ENCODE measurements around the gene NAP1L1.

Gene NAP1L1

GRCh38 chr12:76013603-76014002, 70.9 kb downstream of the NAP1L1 start:
- H3K36me3 ChIP-seq (ENCODE audit: insufficient read depth, low read depth, low read length), result no peaks in the 10 kb centered on the region
- peaks cover 18% of the 10 kb centered on the region for H3K4me1 ChIP-seq (ENCODE audit: insufficient read depth, low read length)
- no peaks in the 10 kb centered on the region for H3K27me3 ChIP-seq (ENCODE audit: insufficient read depth, low read length)
- H3K4me3 ChIP-seq (ENCODE audit: low read length), result no peak overlapping the region
- H3K9me3 ChIP-seq (ENCODE audit: insufficient read depth, low read depth, low read length), result no peaks in the 10 kb centered on the region
- no peak overlapping the region for H3K9ac ChIP-seq (ENCODE audit: low read depth, low read length)
- no peak overlapping the region for H3K27ac ChIP-seq (ENCODE audit: low read length)

GRCh38 chr12:76012644-76013043, 71.8 kb downstream of the NAP1L1 start:
- H3K4me3 ChIP-seq (ENCODE audit: low read length), result no peak overlapping the region
- no peaks in the 10 kb centered on the region for H3K27me3 ChIP-seq (ENCODE audit: insufficient read depth, low read length)
- no peak overlapping the region for H3K9ac ChIP-seq (ENCODE audit: low read depth, low read length)
- H3K36me3 ChIP-seq (ENCODE audit: insufficient read depth, low read depth, low read length), result no peaks in the 10 kb centered on the region
- H3K9me3 ChIP-seq (ENCODE audit: insufficient read depth, low read depth, low read length), result no peaks in the 10 kb centered on the region
- H3K4me1 ChIP-seq (ENCODE audit: insufficient read depth, low read length), result peaks cover 14% of the 10 kb centered on the region
- no peak overlapping the region for H3K27ac ChIP-seq (ENCODE audit: low read length)

GRCh38 chr12:76010732-76011458, 73.6 kb downstream of the NAP1L1 start:
- H3K4me3 ChIP-seq (ENCODE audit: low read length), result no peak overlapping the region
- H3K27ac ChIP-seq (ENCODE audit: low read length), result no peak overlapping the region
- H3K36me3 ChIP-seq (ENCODE audit: insufficient read depth, low read depth, low read length), result no peaks in the 10 kb centered on the region
- no peak overlapping the region for H3K9ac ChIP-seq (ENCODE audit: low read depth, low read length)
- peaks cover 19% of the 10 kb centered on the region for H3K4me1 ChIP-seq (ENCODE audit: insufficient read depth, low read length)
- no peaks in the 10 kb centered on the region for H3K9me3 ChIP-seq (ENCODE audit: insufficient read depth, low read depth, low read length)
- H3K27me3 ChIP-seq (ENCODE audit: insufficient read depth, low read length), result no peaks in the 10 kb centered on the region

- Histone ChIP-seq H3K27ac (ENCODE audit: low read length) (no peak overlapping the region), H3K9me3 (ENCODE audit: insufficient read depth, low read depth, low read length) (peaks cover 8% of the 10 kb centered on the region; the same call in 1 of the 2 replicates), H3K27me3 (ENCODE audit: insufficient read depth, low read length) (no peaks in the 10 kb centered on the region), H3K4me1 (ENCODE audit: insufficient read depth, low read length) (peaks cover 19% of the 10 kb centered on the region), H3K4me3 (ENCODE audit: low read length) (no peak overlapping the region), H3K36me3 (ENCODE audit: insufficient read depth, low read depth, low read length) (no peaks in the 10 kb centered on the region), H3K9ac (ENCODE audit: low read depth, low read length) (no peak overlapping the region)
Measured at GRCh38 chr12:76008428-76008827, 76.1 kb downstream of the NAP1L1 start.

- Histone ChIP-seq H3K9ac (ENCODE audit: low read depth, low read length) (no peak overlapping the region), H3K27ac (ENCODE audit: low read length) (no peak overlapping the region)
Measured at GRCh38 chr12:76007640-76008039, 76.8 kb downstream of the NAP1L1 start.

GRCh38 chr12:76006028-76006925, 78.2 kb downstream of the NAP1L1 start:
- H3K27ac ChIP-seq (ENCODE audit: low read length), result no peak overlapping the region
- H3K36me3 ChIP-seq (ENCODE audit: insufficient read depth, low read depth, low read length), result no peaks in the 10 kb centered on the region
- H3K4me3 ChIP-seq (ENCODE audit: low read length), result no peak overlapping the region
- no peaks in the 10 kb centered on the region for H3K27me3 ChIP-seq (ENCODE audit: insufficient read depth, low read length)
- H3K9me3 ChIP-seq (ENCODE audit: insufficient read depth, low read depth, low read length), result peaks cover 8% of the 10 kb centered on the region; the same call in 1 of the 2 replicates
- no peak overlapping the region for H3K9ac ChIP-seq (ENCODE audit: low read depth, low read length)
- peaks cover 19% of the 10 kb centered on the region for H3K4me1 ChIP-seq (ENCODE audit: insufficient read depth, low read length)

More at GRCh38 chr12:76007640-76008039, 76.8 kb downstream of the NAP1L1 start:
- Histone ChIP-seq H3K9me3 (ENCODE audit: insufficient read depth, low read depth, low read length) (peaks cover 8% of the 10 kb centered on the region; the same call in 1 of the 2 replicates), H3K4me3 (ENCODE audit: low read length) (no peak overlapping the region), H3K27me3 (ENCODE audit: insufficient read depth, low read length) (no peaks in the 10 kb centered on the region), H3K4me1 (ENCODE audit: insufficient read depth, low read length) (peaks cover 19% of the 10 kb centered on the region), H3K36me3 (ENCODE audit: insufficient read depth, low read depth, low read length) (no peaks in the 10 kb centered on the region)

GRCh38 chr12:76003355-76003638, 81.2 kb downstream of the NAP1L1 start:
- 0 out of 2 replicates have a peak overlapping the region, but pooled peaks have one; percentile 42 for H3K9ac ChIP-seq (ENCODE audit: low read depth, low read length)
- peaks cover 5% of the 10 kb centered on the region; the same call in 1 of the 2 replicates for H3K4me1 ChIP-seq (ENCODE audit: insufficient read depth, low read length)
- no peak overlapping the region for H3K4me3 ChIP-seq (ENCODE audit: low read length)
- H3K27ac ChIP-seq (ENCODE audit: low read length), result no peak overlapping the region
- no peaks in the 10 kb centered on the region for H3K27me3 ChIP-seq (ENCODE audit: insufficient read depth, low read length)
- peaks cover 8% of the 10 kb centered on the region; the same call in 1 of the 2 replicates for H3K9me3 ChIP-seq (ENCODE audit: insufficient read depth, low read depth, low read length)
- H3K36me3 ChIP-seq (ENCODE audit: insufficient read depth, low read depth, low read length), result no peaks in the 10 kb centered on the region

GRCh38 chr12:76002598-76003354, 81.7 kb downstream of the NAP1L1 start:
- Histone ChIP-seq H3K27me3 (ENCODE audit: insufficient read depth, low read length) (no peaks in the 10 kb centered on the region), H3K4me1 (ENCODE audit: insufficient read depth, low read length) (peaks cover 5% of the 10 kb centered on the region; the same call in 1 of the 2 replicates), H3K4me3 (ENCODE audit: low read length) (no peak overlapping the region), H3K27ac (ENCODE audit: low read length) (no peak overlapping the region), H3K9ac (ENCODE audit: low read depth, low read length) (no peak overlapping the region), H3K36me3 (ENCODE audit: insufficient read depth, low read depth, low read length) (no peaks in the 10 kb centered on the region), H3K9me3 (ENCODE audit: insufficient read depth, low read depth, low read length) (peaks cover 8% of the 10 kb centered on the region; the same call in 1 of the 2 replicates)

- Histone ChIP-seq H3K27me3 (ENCODE audit: insufficient read depth, low read length) (no peaks in the 10 kb centered on the region), H3K27ac (ENCODE audit: low read length) (no peak overlapping the region), H3K9me3 (ENCODE audit: insufficient read depth, low read depth, low read length) (no peaks in the 10 kb centered on the region), H3K36me3 (ENCODE audit: insufficient read depth, low read depth, low read length) (no peaks in the 10 kb centered on the region), H3K4me3 (ENCODE audit: low read length) (no peak overlapping the region), H3K4me1 (ENCODE audit: insufficient read depth, low read length) (no peaks in the 10 kb centered on the region), H3K9ac (ENCODE audit: low read depth, low read length) (no peak overlapping the region)
Measured at GRCh38 chr12:75998292-75999063, 86.0 kb downstream of the NAP1L1 start.

- H3K36me3 ChIP-seq (ENCODE audit: insufficient read depth, low read depth, low read length), result no peaks in the 10 kb centered on the region
- no peak overlapping the region for H3K27ac ChIP-seq (ENCODE audit: low read length)
- no peak overlapping the region for H3K9ac ChIP-seq (ENCODE audit: low read depth, low read length)
- H3K4me3 ChIP-seq (ENCODE audit: low read length), result no peak overlapping the region
- no peaks in the 10 kb centered on the region for H3K9me3 ChIP-seq (ENCODE audit: insufficient read depth, low read depth, low read length)
- H3K4me1 ChIP-seq (ENCODE audit: insufficient read depth, low read length), result no peaks in the 10 kb centered on the region
- no peaks in the 10 kb centered on the region for H3K27me3 ChIP-seq (ENCODE audit: insufficient read depth, low read length)
Measured at GRCh38 chr12:75997658-75998057, 86.8 kb downstream of the NAP1L1 start.

Measured in iPS-20b (cell line).